Measurements from ENCODE around the gene PARVB. TPM values are rescaled to one million over a fixed set of nuclear protein-coding genes. Genes with fewer than 3 reads are reported as not detected.

Gene PARVB
- total RNA-seq, 4 donors from 2014 or later = 120 to 201 (median 147) TPM

- no peak overlapping the region for H3K27ac ChIP-seq
- H3K36me3 ChIP-seq = no peaks in the 10 kb centered on the region
- in situ Hi-C loops (cut with MboI; ENCODE audit: low sequenced_read_pairs in 4 of 4) (no loop called here), intact Hi-C loops (cut with DNase I; ENCODE audit: low total_unique reads) (no loop called here)
- TF ChIP-seq CTCF (IDR thresholded peaks at IDR 0.05 in 4 of 5, conservative IDR thresholded peaks at IDR 0.05 in 1 of 5) (no peak), POLR2A (IDR thresholded peaks at IDR 0.05) (no peak)
- no peak overlapping the region for H3K4me3 ChIP-seq
- peaks cover 0 to 5% (median 2%) of the 10 kb centered on the region in 3 donors for H3K27me3 ChIP-seq
- no peaks in the 10 kb centered on the region for H3K9me3 ChIP-seq
- no peak for DNase-seq
- no peaks in the 10 kb centered on the region for H3K4me1 ChIP-seq
- no peak for ATAC-seq
Measured at GRCh38 chr22:44201665-44202064, 177.6 kb downstream of the PARVB start.

- intact Hi-C loops (cut with DNase I; ENCODE audit: low total_unique reads) (no loop called here), in situ Hi-C loops (cut with MboI; ENCODE audit: low sequenced_read_pairs in 4 of 4) (no loop called here)
- TF ChIP-seq POLR2A (IDR thresholded peaks at IDR 0.05) (no peak), CTCF (IDR thresholded peaks at IDR 0.05 in 4 of 5, conservative IDR thresholded peaks at IDR 0.05 in 1 of 5) (no peak)
- Histone ChIP-seq H3K4me3 (no peak overlapping the region), H3K4me1 (no peaks in the 10 kb centered on the region), H3K9me3 (no peaks in the 10 kb centered on the region), H3K27ac (no peak overlapping the region), H3K36me3 (no peaks in the 10 kb centered on the region), H3K27me3 (peaks cover 0 to 3% (median 2%) of the 10 kb centered on the region in 3 donors)
- DNase-seq (no peak), ATAC-seq (no peak)
Measured at GRCh38 chr22:44202261-44202789, 178.2 kb downstream of the PARVB start.

- DNase-seq = no peak
- H3K9me3 ChIP-seq = no peaks in the 10 kb centered on the region
- no peaks in the 10 kb centered on the region for H3K36me3 ChIP-seq
- in situ Hi-C loops (cut with MboI; ENCODE audit: low sequenced_read_pairs in 4 of 4) (no loop called here), intact Hi-C loops (cut with DNase I; ENCODE audit: low total_unique reads) (no loop called here)
- no peak overlapping the region for H3K4me3 ChIP-seq
- H3K27ac ChIP-seq = no peak overlapping the region
- ATAC-seq = no peak
- TF ChIP-seq CTCF (IDR thresholded peaks at IDR 0.05 in 4 of 5, conservative IDR thresholded peaks at IDR 0.05 in 1 of 5) (no peak), POLR2A (IDR thresholded peaks at IDR 0.05) (no peak)
- peaks cover 0 to 2% (median 0%) of the 10 kb centered on the region in 3 donors for H3K27me3 ChIP-seq
- no peaks in the 10 kb centered on the region for H3K4me1 ChIP-seq
Measured at GRCh38 chr22:44203203-44203602, 179.1 kb downstream of the PARVB start.

- Histone ChIP-seq H3K27ac (no peak overlapping the region), H3K9me3 (no peaks in the 10 kb centered on the region), H3K27me3 (peaks cover 0 to 2% (median 0%) of the 10 kb centered on the region in 3 donors), H3K4me3 (no peak overlapping the region), H3K36me3 (no peaks in the 10 kb centered on the region), H3K4me1 (no peaks in the 10 kb centered on the region)
- no peak for DNase-seq
- in situ Hi-C loops (cut with MboI; ENCODE audit: low sequenced_read_pairs in 4 of 4) (no loop called here), intact Hi-C loops (cut with DNase I; ENCODE audit: low total_unique reads) (no loop called here)
- TF ChIP-seq CTCF (IDR thresholded peaks at IDR 0.05 in 4 of 5, conservative IDR thresholded peaks at IDR 0.05 in 1 of 5) = no peak
- no peak for ATAC-seq
Measured at GRCh38 chr22:44204739-44205515, 180.8 kb downstream of the PARVB start.

Measured in gastrocnemius medialis (tissue), 4 donors.